ENCODE measurements around the gene TSPAN12.

DNA sequence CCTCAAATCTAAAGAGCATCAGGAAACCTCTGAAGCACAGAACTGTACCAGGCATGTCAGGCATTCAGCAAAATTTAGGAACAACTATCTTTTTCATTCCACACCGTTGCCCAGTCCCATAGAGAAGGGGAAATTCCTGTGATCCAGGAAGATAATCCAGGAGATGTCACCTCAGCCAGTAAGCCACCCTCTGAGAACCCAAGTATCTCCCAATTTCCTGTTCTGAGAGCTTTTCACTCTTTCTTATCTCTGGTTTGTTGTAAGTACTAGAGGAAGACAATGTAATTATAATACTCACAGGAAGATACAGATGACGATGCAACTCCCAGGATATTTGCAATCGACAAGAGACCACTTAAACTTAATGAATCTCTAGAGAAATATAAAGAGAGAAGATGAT is 97.1 kb downstream of the TSPAN12 start:
- TF ChIP-seq, protein P1, sequence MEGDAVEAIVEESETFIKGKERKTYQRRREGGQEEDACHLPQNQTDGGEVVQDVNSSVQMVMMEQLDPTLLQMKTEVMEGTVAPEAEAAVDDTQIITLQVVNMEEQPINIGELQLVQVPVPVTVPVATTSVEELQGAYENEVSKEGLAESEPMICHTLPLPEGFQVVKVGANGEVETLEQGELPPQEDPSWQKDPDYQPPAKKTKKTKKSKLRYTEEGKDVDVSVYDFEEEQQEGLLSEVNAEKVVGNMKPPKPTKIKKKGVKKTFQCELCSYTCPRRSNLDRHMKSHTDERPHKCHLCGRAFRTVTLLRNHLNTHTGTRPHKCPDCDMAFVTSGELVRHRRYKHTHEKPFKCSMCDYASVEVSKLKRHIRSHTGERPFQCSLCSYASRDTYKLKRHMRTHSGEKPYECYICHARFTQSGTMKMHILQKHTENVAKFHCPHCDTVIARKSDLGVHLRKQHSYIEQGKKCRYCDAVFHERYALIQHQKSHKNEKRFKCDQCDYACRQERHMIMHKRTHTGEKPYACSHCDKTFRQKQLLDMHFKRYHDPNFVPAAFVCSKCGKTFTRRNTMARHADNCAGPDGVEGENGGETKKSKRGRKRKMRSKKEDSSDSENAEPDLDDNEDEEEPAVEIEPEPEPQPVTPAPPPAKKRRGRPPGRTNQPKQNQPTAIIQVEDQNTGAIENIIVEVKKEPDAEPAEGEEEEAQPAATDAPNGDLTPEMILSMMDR (IDR thresholded peaks at IDR 0.05), result no peak
- no peak for TF ChIP-seq POLR2AphosphoS5 (IDR thresholded peaks at IDR 0.05; ENCODE audit: low read depth, low read length)
